Measurements from ENCODE around the gene POLR3C.
"Not testable (repeated sequence)": the region's sequence is repeated elsewhere in the genome, so short reads cannot be mapped to it uniquely, and the experiment has no call there.

Gene POLR3C

GRCh38 chr1:145822779-145823331, 1.1 kb upstream of the POLR3C start:
- DNase-seq: not testable (repeated sequence)

DNA sequence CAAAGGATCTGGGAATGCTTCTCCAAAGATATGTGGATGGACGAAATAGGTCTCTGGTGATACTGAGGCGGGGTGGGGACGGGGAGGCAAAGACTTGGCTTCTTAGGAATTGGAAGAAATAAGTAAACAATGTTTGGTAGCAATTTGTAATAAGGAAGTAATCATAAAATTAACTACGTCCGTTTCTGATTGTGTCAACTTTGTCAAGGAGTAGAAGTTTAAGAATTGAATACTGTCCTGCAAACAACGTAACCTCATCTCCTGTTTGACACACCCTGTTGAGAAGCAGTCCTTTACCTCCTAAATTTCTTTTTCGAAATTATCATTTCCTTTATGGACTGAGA, 471 bp downstream of the POLR3C start:
- no peak for DNase-seq

- DNase-seq: no peak
These were observed 2.0 kb downstream of the POLR3C start for GRCh38 chr1:145826030-145826429.

- no peak for DNase-seq
These were observed 4.0 kb downstream of the POLR3C start for GRCh38 chr1:145827966-145828365.

DNA sequence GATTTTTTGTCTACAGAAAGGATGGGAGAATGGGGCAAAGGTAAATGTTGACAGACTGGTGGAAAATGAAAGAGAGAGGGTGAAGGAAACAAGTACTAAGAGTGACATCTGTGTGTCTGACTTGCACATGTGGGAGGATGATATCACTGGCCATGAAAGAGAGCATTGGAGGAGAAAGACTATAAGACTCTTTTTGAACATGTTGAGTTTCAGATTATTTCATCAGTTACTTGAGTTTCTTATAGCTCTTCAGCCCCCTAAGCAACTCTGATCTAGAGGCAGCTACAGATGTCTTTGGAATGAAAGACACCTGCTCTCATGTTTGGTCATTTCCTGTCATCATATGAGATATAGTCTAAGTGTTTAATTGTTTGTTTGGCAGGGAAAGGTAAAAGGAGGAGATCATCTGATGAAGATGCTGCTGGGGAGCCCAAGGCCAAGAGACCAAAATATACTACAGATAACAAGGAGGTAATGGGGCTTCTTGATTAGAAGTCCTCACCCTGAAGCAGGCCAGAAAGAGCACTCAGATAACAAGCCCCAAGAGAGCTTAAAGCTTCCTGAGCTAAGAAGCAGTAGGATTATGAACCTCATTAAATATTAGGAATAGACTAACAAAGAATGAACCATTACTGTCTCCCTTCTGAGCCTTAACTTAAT, 4.5 kb downstream of the POLR3C start:
- DNase-seq: peak; percentile 18

GRCh38 chr1:145830810-145831209, 6.8 kb downstream of the POLR3C start:
- not testable (repeated sequence) for DNase-seq

DNA sequence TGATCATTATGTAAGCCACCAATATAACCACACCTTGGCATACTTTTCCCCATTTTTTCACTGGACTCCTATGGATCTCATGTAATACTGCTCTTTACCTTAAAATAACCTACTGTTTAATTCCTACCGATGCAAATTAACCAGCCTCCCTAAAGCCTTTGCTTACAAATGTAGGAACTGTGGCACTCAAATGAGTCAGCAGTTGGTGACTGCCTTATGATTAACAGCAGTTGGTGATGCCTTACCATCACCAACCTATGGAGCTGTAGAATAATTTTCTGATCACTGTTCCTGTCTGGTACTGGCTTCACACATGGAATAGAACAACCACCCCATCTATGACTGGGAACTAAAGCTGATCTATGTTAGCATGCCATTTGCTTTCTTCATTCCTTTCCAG, 13.7 kb downstream of the POLR3C start:
- no peak for DNase-seq

- DNase-seq: no peak
These were observed 19.0 kb downstream of the POLR3C start for GRCh38 chr1:145843031-145843430.

DNA sequence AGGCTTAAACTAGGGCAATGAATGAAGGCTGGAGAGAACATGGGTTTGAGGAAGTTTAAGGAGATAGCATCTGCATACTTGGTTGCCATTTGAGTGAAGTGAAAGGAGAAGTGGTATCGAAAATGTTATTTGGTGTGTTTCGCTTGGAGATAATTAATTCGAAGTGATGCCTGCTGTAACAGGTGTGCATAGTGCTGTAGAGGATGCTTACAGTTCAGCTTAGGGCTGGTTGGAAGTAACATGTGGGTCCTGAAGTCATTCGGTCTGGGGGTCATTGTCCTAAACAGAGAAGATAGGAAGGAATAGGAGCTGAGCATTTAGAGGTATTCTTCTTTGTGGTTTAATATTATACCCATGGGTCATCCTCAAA, 21.1 kb downstream of the POLR3C start:
- DNase-seq: no peak

- peak; percentile 79 for DNase-seq
These were observed 21.6 kb downstream of the POLR3C start, which contains the start of gene NUDT17 for GRCh38 chr1:145845514-145846161. NUDT17 (plus strand) TSS chr1:145845630; CDS start chr1:145845641, 11 bp downstream.

- DNase-seq: peak; percentile 41
These were observed 22.2 kb downstream of the POLR3C start for GRCh38 chr1:145846201-145846612.

- DNase-seq: no peak
These were observed 23.8 kb downstream of the POLR3C start for GRCh38 chr1:145847827-145848226.

DNA sequence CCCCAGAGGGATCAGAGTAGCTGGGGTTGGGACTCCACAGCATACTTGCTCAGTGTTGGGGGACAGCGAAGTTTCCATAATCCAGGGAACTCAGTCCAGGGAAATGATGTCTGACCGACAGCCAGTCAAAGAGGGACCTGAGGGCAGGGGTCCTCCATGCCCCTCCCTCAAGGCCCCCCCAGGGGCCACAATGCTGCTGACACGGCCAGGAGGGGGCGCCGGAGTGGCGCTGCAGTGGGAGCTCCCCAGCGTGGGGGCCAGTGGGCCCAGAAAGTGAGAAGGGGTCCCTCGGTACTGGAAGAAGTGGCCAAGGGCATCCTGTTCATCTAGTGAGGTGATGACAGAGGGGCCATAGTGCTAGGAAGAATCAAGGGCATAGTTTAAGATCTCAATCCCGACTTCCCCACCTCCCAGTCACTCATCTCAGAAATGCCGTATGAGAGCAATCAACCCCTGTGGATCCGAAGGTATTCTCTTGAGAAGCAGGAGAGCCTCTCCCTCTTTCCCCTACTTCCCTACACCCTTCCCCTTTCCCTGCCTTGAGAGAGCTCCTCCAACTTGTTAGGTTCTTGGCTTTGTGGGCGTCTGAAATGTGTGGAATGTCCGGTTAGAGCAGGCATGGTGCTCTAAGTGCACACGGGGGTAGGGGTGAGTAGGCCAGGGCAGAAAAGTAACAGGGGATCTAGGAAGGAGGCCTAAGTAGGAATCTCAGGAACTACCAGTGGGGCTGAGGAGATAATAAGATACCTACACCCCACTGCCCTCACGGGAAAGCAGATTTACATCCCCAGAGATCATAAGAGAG, 25.6 kb downstream of the POLR3C start:
- no peak for DNase-seq

- no peak for DNase-seq
These were observed 31.5 kb downstream of the POLR3C start for GRCh38 chr1:145855426-145855948.

DNA sequence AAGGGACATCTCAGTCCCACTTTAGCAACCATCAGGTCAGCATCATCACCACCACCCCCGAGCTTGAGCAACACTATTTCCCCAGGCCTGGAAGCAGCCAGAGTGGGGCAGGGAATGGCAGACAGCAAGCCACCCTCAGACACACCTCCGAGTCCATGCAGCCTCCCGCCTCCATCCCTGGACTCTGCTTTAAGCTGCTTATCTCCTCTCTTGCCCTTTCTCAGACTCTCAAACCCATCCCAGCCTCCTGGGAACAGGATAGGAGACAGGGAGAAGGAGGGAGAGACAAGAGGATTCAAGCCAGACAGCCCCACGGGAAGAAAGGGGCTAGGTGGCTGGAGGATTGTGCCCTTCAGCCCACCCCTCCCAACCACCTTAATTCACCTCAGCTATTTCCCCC, 33.2 kb downstream of the POLR3C start:
- DNase-seq: no peak

GRCh38 chr1:145858238-145858900, 34.4 kb downstream of the POLR3C start:
- DNase-seq: peak; percentile 72

GRCh38 chr1:145858901-145859490, 35.0 kb downstream of the POLR3C start, which contains the start of gene PIAS3:
PIAS3 (minus strand) TSS chr1:145859081; CDS start chr1:145858990, 91 bp downstream.
- peak; percentile 83 for DNase-seq

- DNase-seq: peak; percentile 78
These were observed 35.6 kb downstream of the POLR3C start for GRCh38 chr1:145859491-145860023.

- DNase-seq: no peak
These were observed 39.5 kb downstream of the POLR3C start for GRCh38 chr1:145863282-145864018.

DNA sequence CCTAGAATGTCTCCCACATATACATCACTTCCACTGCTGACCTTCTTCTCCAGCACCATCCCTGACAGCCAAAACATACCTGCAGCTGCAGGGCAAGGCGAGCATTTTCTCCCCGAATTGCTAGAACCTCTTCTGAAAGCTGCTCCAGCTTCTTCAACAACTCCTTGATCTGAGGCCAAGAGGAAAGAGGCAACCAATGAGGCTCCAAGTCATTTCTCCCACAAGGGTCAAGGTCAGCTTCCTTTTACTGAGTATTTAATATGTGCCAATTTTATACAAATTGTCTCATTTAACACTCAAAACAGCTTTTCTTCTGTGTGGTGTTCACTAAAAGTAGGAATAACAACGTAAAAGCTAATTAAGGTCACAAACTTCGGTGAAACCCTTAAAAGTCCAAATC, 44.2 kb downstream of the POLR3C start:
- no peak for DNase-seq

Measured in activated naive CD4-positive, alpha-beta T cell treated with anti-CD3 and anti-CD28 coated beads, Interleukin-2, amount 50 U/mL, for 16 hours (primary cell).